Measurements from ENCODE around the gene GPC1. TPM values are rescaled to one million over a fixed set of nuclear protein-coding genes. Genes with fewer than 3 reads are reported as not detected.

GPC1 gene
- total and polyA plus RNA-seq, 2 donors (not counting 1 experiment from before 2014, with no cell fraction given): 1.2 to 3.3 TPM

GRCh38 chr2:240512109-240512485, 76.6 kb downstream of the GPC1 start:
- peaks cover 0 to 3% (median 0%) of the 10 kb centered on the region in 3 donors for H3K9me3 ChIP-seq (ENCODE audit: control extremely low read depth in 1 of 3, control insufficient read depth in 2 of 3, insufficient read depth in 1 of 3, low read length in 2 of 3)
- 100% methylated on average over 11 of the region's 11 CpGs for WGBS (ENCODE audit: insufficient coverage)
- H3K79me2 ChIP-seq (ENCODE audit: control insufficient read depth, insufficient read depth, low read length): no peaks in the 10 kb centered on the region
- intact Hi-C loops (cut with micrococcal nuclease): no loop called here
- H3K36me3 ChIP-seq (replicated peaks in 1 of 2; ENCODE audit: control extremely low read depth in 1 of 2, control insufficient read depth in 1 of 2, extremely low read depth in 1 of 2, insufficient read depth in 2 of 2, low read length in 1 of 2): peaks cover 1 to 10% of the 10 kb centered on the region in 2 experiments
- Mint-ChIP-seq H3K4me3 (no peak overlapping the region), H3K4me1 (peaks cover 10% of the 10 kb centered on the region), H3K27ac (no peak overlapping the region), H3K9me3 (ENCODE audit: insufficient read depth) (no peaks in the 10 kb centered on the region), H3K27me3 (no peaks in the 10 kb centered on the region)
- H3K4me3 ChIP-seq (ENCODE audit: control extremely low read depth in 1 of 5, extremely low read depth in 1 of 5, insufficient read depth in 1 of 5, low read depth in 2 of 5, low read length in 4 of 5): no peak overlapping the region
- H4K20me1 ChIP-seq (ENCODE audit: control insufficient read depth, insufficient read depth, low read length, poor library complexity, severe bottlenecking): peaks cover 7% of the 10 kb centered on the region
- no peak for TF ChIP-seq CTCF (IDR thresholded peaks at IDR 0.05)
- no peak for TF ChIP-seq EZH2 (IDR thresholded peaks at IDR 0.05; ENCODE audit: borderline replicate concordance, insufficient read depth, low read depth, low read length, poor library complexity, severe bottlenecking)
- no peak overlapping the region for H2AFZ ChIP-seq (ENCODE audit: insufficient read depth, low read depth, low read length, poor library complexity, severe bottlenecking)
- ChIA-PET POLR2A (no interaction called here), CTCF (interaction anchor here (1.8 kb wide), 1 partner anchor 74 kb away, joined by 4 read pairs; the partner anchor contains the start of gene CAPN10)
- H3K9ac ChIP-seq (ENCODE audit: low read length): no peak overlapping the region
- ATAC-seq (ENCODE audit: low read depth) (no peak), DNase-seq (no peak)
- H3K27ac ChIP-seq (ENCODE audit: low read length in 2 of 2): no peak overlapping the region
- H3K4me1 ChIP-seq (ENCODE audit: control insufficient read depth in 2 of 2, insufficient read depth in 2 of 2, low read length in 2 of 2): peaks cover 12 to 14% of the 10 kb centered on the region in 2 donors
- no peak overlapping the region for H3K4me2 ChIP-seq (replicated peaks; ENCODE audit: low read depth, low read length, poor library complexity, severe bottlenecking)
- no peaks in the 10 kb centered on the region for H3K27me3 ChIP-seq (replicated peaks in 1 of 4; ENCODE audit: control extremely low read depth in 1 of 4, control insufficient read depth in 3 of 4, insufficient read depth in 4 of 4, low read length in 3 of 4)

GRCh38 chr2:240512666-240513535, 77.4 kb downstream of the GPC1 start:
- no peaks in the 10 kb centered on the region for H3K27me3 Mint-ChIP-seq
- Histone ChIP-seq H4K20me1 (ENCODE audit: control insufficient read depth, insufficient read depth, low read length, poor library complexity, severe bottlenecking) (peaks cover 7% of the 10 kb centered on the region), H2AFZ (ENCODE audit: insufficient read depth, low read depth, low read length, poor library complexity, severe bottlenecking) (no peak overlapping the region), H3K9me3 (ENCODE audit: control extremely low read depth in 1 of 3, control insufficient read depth in 2 of 3, insufficient read depth in 1 of 3, low read length in 2 of 3) (peaks cover 0 to 3% (median 0%) of the 10 kb centered on the region in 3 donors), H3K27ac (ENCODE audit: low read length in 2 of 2) (no peak overlapping the region), H3K9ac (ENCODE audit: low read length) (no peak overlapping the region), H3K4me3 (ENCODE audit: control extremely low read depth in 1 of 5, extremely low read depth in 1 of 5, insufficient read depth in 1 of 5, low read depth in 2 of 5, low read length in 4 of 5) (no peak overlapping the region), H3K36me3 (replicated peaks in 1 of 2; ENCODE audit: control extremely low read depth in 1 of 2, control insufficient read depth in 1 of 2, extremely low read depth in 1 of 2, insufficient read depth in 2 of 2, low read length in 1 of 2) (peaks cover 1 to 10% of the 10 kb centered on the region in 2 experiments), H3K27me3 (replicated peaks in 1 of 4; ENCODE audit: control extremely low read depth in 1 of 4, control insufficient read depth in 3 of 4, insufficient read depth in 4 of 4, low read length in 3 of 4) (no peaks in the 10 kb centered on the region), H3K4me2 (replicated peaks; ENCODE audit: low read depth, low read length, poor library complexity, severe bottlenecking) (no peak overlapping the region), H3K4me1 (ENCODE audit: control insufficient read depth in 2 of 2, insufficient read depth in 2 of 2, low read length in 2 of 2) (peaks cover 12 to 14% of the 10 kb centered on the region in 2 donors), H3K79me2 (ENCODE audit: control insufficient read depth, insufficient read depth, low read length) (no peaks in the 10 kb centered on the region)
- no peak overlapping the region for H3K4me3 Mint-ChIP-seq
- ATAC-seq (ENCODE audit: low read depth): no peak
- no peaks in the 10 kb centered on the region for H3K9me3 Mint-ChIP-seq (ENCODE audit: insufficient read depth)
- intact Hi-C loops (cut with micrococcal nuclease): no loop called here
- 96% methylated on average over 11 of the region's 21 CpGs for WGBS (ENCODE audit: insufficient coverage)
- POLR2A ChIA-PET: no interaction called here
- DNase-seq: no peak
- TF ChIP-seq CTCF (IDR thresholded peaks at IDR 0.05) (no peak), EZH2 (IDR thresholded peaks at IDR 0.05; ENCODE audit: borderline replicate concordance, insufficient read depth, low read depth, low read length, poor library complexity, severe bottlenecking) (no peak)
- no peak overlapping the region for H3K27ac Mint-ChIP-seq
- H3K4me1 Mint-ChIP-seq: peaks cover 10% of the 10 kb centered on the region
- CTCF ChIA-PET: interaction anchor here (0.5 to 2.5 kb wide), 6 partner anchors 9 to 401 kb away, joined by 3 to 10 read pairs (median 8); partner anchors contain the start of gene CAPN10
